ENCODE data around the gene SMAD3. TPM values are rescaled to one million over a fixed set of nuclear protein-coding genes. Genes with fewer than 3 reads are reported as not detected.

Gene SMAD3
- total and polyA plus RNA-seq, 2 of the 8 experiments (the other 6 are each of a cell fraction or from before 2014, with no cell fraction given) = 10.1 to 12.4 TPM

DNA sequence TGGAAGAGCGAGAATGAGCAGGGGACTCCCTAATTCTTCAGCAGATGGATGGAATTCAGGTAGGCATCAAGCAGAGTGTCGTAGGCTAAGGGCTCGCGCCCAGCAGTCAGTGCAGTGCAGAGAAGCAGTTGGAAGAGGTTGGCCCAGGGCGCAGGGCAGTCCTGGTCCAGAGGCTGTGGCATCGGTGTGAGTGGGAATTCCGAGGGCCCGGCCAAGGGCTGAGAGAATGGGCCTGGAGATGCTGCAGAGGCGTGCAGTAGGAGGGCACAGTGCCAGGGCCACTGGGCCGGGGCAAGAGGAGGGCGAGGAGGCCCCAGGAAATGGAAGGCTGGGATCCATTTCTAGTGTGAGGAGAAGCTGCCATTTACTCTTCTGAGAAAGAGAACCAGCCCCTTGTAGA lies 114.6 kb downstream of the SMAD3 start:
- Histone ChIP-seq H3K4me2 (ENCODE audit: insufficient read depth in 1 of 2, low read depth in 2 of 2, low read length in 2 of 2) (no peak overlapping the region), H3K56ac (replicated peaks; ENCODE audit: insufficient read length, low read depth, low read length) (no peak overlapping the region), H4K5ac (ENCODE audit: insufficient read length, low read depth, low read length) (no peak overlapping the region), H2AK5ac (ENCODE audit: low read depth, low read length) (no peak overlapping the region), H2AFZ (ENCODE audit: low read length) (no peak overlapping the region), H3K23me2 (ENCODE audit: low read depth, low read length) (no peaks in the 10 kb centered on the region), H2BK15ac (ENCODE audit: low read length) (no peak overlapping the region), H3K79me2 (ENCODE audit: control insufficient read depth in 1 of 2, insufficient read depth in 2 of 2, low read length in 2 of 2) (no peaks in the 10 kb centered on the region), H3K79me1 (ENCODE audit: low read depth, low read length) (peaks cover 2% of the 10 kb centered on the region; the same call in 1 of the 2 replicates), H3K14ac (ENCODE audit: insufficient read length) (no peak overlapping the region), H2BK120ac (replicated peaks; ENCODE audit: low read depth, low read length) (no peak overlapping the region), H2BK5ac (ENCODE audit: low read depth, low read length) (no peak overlapping the region), H4K91ac (replicated peaks; ENCODE audit: insufficient read length, low read length) (no peak overlapping the region), H3K4me1 (replicated peaks in 1 of 4; ENCODE audit: control insufficient read depth in 3 of 4, insufficient read depth in 4 of 4, low read length in 3 of 4) (peaks cover 4 to 20% (median 10%) of the 10 kb centered on the region in 4 experiments), H2BK20ac (ENCODE audit: low read length) (no peak overlapping the region), H3K4me3 (ENCODE audit: extremely low read depth in 1 of 4, insufficient read depth in 2 of 4, low read depth in 3 of 4, low read length in 4 of 4) (no peak overlapping the region), H3K9ac (replicated peaks in 1 of 4; ENCODE audit: extremely low read depth in 1 of 4, low read depth in 3 of 4, low read length in 3 of 4) (no peak overlapping the region), H3K18ac (ENCODE audit: extremely low read depth, low read length) (no peak overlapping the region), H3K36me3 (ENCODE audit: control insufficient read depth in 2 of 4, insufficient read depth in 4 of 4, low read length in 3 of 4) (no peaks in the 10 kb centered on the region; a peak in 2 of 8 replicates), H3K4ac (replicated peaks; ENCODE audit: insufficient read length, low read depth, low read length) (no peak overlapping the region), H3K9me3 (ENCODE audit: insufficient read depth in 2 of 2, low read depth in 1 of 2, low read length in 1 of 2) (no peaks in the 10 kb centered on the region), H3K27me3 (replicated peaks in 1 of 4; ENCODE audit: control insufficient read depth in 3 of 4, extremely low read depth in 1 of 4, insufficient read depth in 3 of 4, low read length in 3 of 4) (no peaks in the 10 kb centered on the region), H3K27ac (ENCODE audit: low read depth, low read length) (no peak overlapping the region), H3K23ac (ENCODE audit: insufficient read length) (no peak overlapping the region), H4K8ac (ENCODE audit: extremely low read depth, insufficient read depth, low read length) (no peak overlapping the region), H2BK12ac (ENCODE audit: low read depth, low read length) (no peak overlapping the region), H4K20me1 (replicated peaks in 1 of 2; ENCODE audit: control insufficient read depth in 1 of 2, insufficient read depth in 2 of 2, low read length in 2 of 2) (peaks cover 0 to 5% of the 10 kb centered on the region in 2 experiments)
- WGBS, 2 experiments (ENCODE audit: extremely low coverage in 1 of 2, insufficient coverage in 1 of 2, insufficient read length in 1 of 2, insufficient replicate concordance in 2 of 2, low coverage in 1 of 2, low lambda C conversion rate in 2 of 2, missing lambda C conversion rate in 1 of 2) = 90% methylated on average over 11 of the region's 11 CpGs; no CpG with 5 or more reads in 1 of the 2 experiments
- DNase-seq (ENCODE audit: low read depth in 1 of 2, low spot score in 2 of 2) = no peak
- POLR2A ChIA-PET (ENCODE audit: partially characterized antibody) = no interaction called here
- CTCF ChIA-PET (ENCODE audit: partially characterized antibody) = interaction anchor here (0.7 to 1.5 kb wide), 4 partner anchors 13 to 232 kb away, joined by 3 to 5 read pairs (median 4); no protein-coding TSS in a partner anchor
- no peak for FAIRE-seq
- TF ChIP-seq SUZ12 (IDR thresholded peaks at IDR 0.05; ENCODE audit: low read length) (no peak), TAF1 (IDR thresholded peaks at IDR 0.05; ENCODE audit: low read depth, low read length) (no peak), SP4 (IDR thresholded peaks at IDR 0.05; ENCODE audit: low read length) (no peak), SIRT6 (IDR thresholded peaks at IDR 0.05; ENCODE audit: low read length) (no peak), RAD21 (IDR thresholded peaks at IDR 0.05 in 1 of 2, conservative IDR thresholded peaks at IDR 0.05 in 1 of 2; ENCODE audit: low read depth in 2 of 2, low read length in 2 of 2) (no peak)

Data from H1 (cell line).